NCI-H526 (cell line): Measurements from ENCODE around the gene LYZL4.

Experiments used
- DNase-seq, 2 experiments: peaks; one replicate each; lab custom pipeline; 2025; lab: John Stamatoyannopoulos, UW

Gene LYZL4

GRCh38 chr3:42425736-42426407, 15.5 kb upstream of the LYZL4 start:
- DNase-seq: no peak

DNA sequence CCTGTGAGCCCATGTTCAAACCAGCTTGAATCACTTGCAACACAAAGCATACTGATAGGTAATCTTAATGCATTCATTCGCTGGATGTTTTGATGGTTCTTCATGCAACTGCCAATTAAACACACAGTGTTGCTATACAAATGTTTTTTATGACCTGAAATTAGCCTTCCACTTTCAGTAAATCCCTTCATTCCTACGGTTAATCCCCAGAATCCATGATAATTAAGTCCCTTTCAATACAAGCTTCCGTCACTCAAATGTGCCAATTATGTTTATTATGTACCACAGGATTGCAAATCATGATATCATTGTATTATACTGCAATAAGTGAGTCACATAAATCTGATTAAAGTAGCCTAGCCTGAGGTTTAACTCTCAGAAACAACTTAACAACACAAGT, 14.5 kb upstream of the LYZL4 start:
- no peak for DNase-seq

DNA sequence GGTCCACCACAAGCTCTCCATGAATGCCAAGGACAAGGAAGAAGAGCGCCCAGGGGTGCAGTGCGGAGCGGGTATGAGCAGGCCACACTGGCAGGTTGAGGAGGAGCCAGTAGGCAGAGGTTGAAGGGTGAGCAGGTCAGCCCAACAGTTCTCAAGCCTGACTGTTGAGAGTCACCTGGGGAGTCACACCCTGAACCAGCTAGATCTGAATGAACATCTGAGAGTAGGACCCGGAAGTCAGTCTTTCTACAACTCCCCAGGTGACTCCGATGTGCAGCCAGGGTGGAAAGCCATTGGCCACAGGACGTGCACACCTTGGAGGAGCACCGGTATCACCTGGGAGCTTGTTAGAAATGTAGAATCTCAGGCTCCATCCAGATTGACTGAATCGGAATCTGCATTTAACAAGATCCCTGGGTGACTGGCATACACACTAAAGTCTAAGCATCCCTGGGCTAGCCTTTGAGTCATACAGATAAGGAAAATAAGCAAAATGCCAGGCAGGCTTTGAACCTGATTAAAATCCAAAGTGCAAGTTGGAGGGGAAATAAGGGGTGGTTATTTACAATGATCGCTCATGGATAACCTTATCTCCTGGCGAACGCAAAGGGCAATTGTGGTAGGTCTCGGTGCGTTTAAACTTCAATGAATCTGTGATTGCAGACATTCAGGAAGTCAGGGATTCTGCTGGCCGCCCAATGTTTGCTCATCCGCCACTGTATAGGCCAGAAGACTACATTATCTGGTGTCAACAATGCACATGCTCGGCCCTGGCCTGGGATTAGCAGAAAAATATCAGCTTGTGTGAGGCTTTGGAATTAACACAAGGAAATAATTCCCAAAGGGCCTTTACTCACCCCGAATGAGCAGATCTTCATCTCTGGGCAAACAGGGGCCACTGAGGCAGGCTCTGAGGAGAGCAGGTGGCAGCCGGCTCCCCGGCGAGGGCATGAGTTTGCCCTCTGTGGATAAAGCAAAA, 11.7 kb upstream of the LYZL4 start:
- no peak for DNase-seq

DNA sequence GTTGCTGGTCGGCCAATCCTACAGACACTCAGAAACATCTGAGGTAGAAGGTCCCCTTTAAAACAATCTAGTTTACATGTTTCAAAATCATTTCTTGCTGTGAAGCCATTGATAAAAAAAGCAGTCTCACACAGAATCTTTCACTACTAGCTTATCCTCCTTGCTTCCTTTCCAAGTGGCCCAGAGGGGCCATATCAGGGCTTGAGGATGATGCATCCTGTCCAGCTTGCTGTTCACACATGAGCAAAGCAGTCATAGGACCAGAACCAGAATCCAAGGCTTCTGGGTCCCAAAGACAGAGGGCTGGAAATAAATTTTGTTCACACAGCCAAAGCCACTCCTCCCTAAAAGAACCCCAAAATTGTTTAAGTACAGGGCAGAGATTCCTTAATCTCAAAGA, 9.2 kb upstream of the LYZL4 start:
- no peak for DNase-seq

GRCh38 chr3:42412526-42413155, 2.2 kb upstream of the LYZL4 start:
- DNase-seq: no peak

- no peak for DNase-seq
Measured at GRCh38 chr3:42411429-42411828, 1.0 kb upstream of the LYZL4 start.

- DNase-seq: no peak
Measured at GRCh38 chr3:42408156-42408555, 2.3 kb downstream of the LYZL4 start.

DNA sequence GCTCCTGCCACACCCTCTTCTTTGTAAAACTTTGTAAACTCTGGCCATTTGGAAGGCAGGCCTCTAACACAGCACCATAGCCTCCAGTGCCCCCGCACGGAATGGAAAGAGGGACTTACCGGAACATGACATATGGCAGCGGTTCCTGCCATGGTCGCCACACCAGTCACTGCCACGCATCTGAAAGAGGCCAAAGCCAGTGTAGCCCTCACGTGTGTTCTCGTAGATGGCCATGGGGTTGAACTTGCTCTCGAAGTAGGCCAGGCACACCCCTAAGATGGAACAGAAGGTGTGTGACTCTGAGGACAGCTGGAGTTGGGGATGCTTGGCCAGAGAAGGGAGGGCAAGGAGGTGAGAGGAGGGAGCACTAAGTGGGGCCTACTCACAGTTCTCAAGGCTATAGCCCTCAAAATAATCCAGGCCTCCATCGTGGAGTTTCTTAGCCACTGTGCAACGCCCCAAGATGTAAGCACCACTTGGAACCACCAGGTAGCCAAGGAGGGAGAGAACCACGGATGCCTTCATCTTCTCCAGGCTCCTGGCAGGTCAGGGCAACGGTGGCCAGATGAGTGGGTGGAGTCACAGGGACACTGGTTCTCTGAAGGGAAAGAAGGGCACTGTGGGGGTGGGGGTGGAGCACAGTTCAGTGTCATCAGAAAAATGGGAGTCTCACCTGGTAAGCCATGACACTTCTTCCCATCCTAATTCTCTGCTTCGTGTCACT, 3.5 kb downstream of the LYZL4 start:
- DNase-seq: no peak

- no peak for DNase-seq
Measured at GRCh38 chr3:42405857-42406256, 4.6 kb downstream of the LYZL4 start.

- no peak for DNase-seq
Measured at GRCh38 chr3:42403737-42404136, 6.7 kb downstream of the LYZL4 start.

DNA sequence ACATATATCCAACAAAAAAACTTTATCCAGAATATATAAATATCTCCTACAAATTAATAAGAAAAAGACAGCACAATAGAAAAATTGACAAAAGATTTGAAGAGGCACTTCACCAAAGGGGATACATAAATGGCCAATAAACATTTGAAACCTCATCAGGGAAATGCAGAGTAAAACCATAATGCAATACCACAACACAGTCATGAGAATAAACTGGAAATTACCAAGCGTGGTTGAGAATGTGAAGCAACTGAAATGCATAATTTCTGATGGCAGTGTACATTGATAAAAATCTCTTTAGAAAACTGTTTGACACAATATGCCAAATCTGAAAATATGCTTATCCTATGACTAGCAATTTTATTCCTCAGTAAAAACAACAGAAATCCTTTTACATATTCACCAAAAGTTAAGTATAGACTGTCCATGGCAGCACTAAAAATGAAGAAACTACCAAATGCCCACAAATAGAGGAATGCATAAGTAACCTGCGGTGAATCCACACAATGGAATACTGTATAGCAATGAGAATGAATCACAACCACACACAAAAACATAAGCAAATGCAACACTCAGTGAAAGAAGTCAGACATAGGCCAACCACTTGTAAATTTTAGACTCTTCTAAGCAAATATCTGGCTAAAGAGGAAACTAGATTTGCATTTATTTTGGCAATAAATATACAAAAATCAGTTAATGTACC, 7.9 kb downstream of the LYZL4 start:
- DNase-seq: peak in 1 of 2 experiments; percentile 4

- DNase-seq: no peak
Measured at GRCh38 chr3:42398080-42398479, 12.3 kb downstream of the LYZL4 start.

GRCh38 chr3:42397644-42398043, 12.8 kb downstream of the LYZL4 start:
- no peak for DNase-seq

- no peak for DNase-seq
Measured at GRCh38 chr3:42394579-42395288, 15.7 kb downstream of the LYZL4 start.

DNA sequence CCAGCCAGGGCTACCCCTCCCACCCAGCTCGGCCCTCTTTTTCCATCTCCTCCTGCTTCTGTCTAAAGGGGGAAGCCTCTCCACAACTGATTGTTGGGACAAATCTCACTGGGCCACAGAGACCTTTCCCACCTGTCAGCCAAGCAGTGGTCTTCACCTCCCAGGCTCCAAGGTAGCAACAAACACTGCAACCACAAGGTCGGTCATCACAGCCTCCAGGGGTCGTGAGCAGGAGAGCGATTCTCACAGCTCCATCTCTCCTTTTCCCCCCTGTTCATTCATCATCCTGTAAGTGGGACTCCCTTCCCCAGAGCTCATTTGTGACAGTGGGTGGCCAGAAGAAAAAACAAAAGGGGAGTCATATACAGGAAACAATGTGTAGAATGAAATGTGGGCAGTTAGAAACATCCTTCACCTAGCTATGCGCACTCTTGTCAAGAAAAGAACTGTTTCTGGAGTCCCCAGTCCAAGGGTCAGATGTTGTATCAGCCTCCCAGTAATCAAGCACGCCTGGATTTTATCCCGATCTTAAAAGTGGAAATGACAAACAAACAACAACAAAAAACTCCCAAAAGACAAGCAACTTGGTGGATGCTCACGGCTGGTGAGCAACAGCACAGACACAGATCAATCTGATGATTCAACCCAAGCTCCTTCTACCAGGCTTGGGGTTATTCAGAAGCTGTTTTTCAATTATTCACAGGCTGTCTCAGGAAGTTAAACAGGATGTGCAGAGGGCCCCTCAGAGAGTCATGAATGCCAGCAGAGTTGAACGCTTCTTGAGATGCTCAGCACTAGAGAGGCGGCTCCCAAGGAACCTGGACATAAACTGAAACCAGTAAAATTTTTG, 22.4 kb downstream of the LYZL4 start:
- no peak for DNase-seq

- no peak for DNase-seq
Measured at GRCh38 chr3:42381551-42382082, 28.8 kb downstream of the LYZL4 start.

DNA sequence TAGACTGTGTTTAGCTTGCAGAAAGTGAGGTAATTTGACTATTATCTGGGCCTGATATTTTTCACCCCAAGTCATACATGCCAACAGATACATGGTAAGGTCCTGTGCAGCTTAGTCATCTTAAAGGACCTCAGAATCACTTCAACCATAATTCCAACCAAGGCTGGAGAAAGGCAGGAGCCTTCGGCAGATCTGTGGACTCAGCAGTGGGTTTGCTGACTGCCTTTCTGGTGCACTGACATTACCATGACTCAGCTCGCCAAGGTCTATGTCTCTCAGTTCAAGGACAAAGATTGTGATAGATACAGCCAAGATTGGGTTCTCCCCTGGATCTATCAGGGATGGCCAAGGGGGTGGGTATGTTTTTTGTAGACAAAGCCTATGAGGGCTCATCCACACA, 32.7 kb downstream of the LYZL4 start:
- no peak for DNase-seq

DNA sequence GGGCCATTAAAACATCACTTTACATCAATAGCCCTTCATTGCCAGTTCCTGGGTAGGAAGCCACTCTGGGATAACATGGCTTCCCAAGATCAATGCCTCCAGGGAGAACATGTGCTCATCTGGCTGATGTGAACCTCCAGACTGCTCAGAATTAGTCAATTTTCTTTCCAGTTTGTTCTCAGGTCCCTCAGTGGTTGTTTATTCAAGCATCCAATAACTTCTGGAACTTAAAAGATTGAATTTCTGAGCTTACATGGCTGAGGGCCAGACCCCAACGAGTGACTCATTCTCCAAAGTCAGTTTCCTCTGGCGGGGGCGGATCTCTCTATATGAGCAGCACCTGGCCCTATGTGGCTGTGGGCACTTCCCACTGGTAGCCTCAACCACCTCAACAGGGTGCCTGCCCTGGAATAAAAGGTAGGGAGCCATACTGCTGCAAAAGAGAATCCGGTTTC, 34.0 kb downstream of the LYZL4 start:
- no peak for DNase-seq

- no peak for DNase-seq
Measured at GRCh38 chr3:42375121-42375800, 35.1 kb downstream of the LYZL4 start.
